A549 (cell line): ENCODE measurements around the gene SAP25. TPM values are rescaled to one million over a fixed set of nuclear protein-coding genes. Genes with fewer than 3 reads are reported as not detected.

Source experiments
- ATAC-seq, 2 experiments: fragments of 200-7000 bp in 1 of 2; fragments of >200 bp in 1 of 2; cut with Nextera tagmentation in 1 of 2; cut with Tn5 transposase in 1 of 2; 3 replicates each; pipeline versions ENCODE4 v1.8.0 to v1.9.1; 2018 to 2020; ENCODE audit warnings: mild to moderate bottlenecking in 1 of 2, moderate library complexity in 1 of 2
- CTCF ChIA-PET: fragments of 300-600 bp; sonication (Branson Sonifier 250); formaldehyde crosslinking; extraction: SDS; loops from one replicate; lab custom pipeline; 2021; ENCODE audit warnings: antibody characterized with exemption, inconsistent platforms; lab: Yijun Ruan, JAX
- POLR2A ChIA-PET: fragments of 350-600 bp; formaldehyde crosslinking; extraction: SDS; loops from one replicate; lab custom pipeline; 2021; ENCODE audit warnings: antibody characterized with exemption, inconsistent platforms; lab: Yijun Ruan, JAX
- DNase-seq, 2 experiments: peaks; one replicate each; pipeline versions ENCODE4 v3.0.0 to v3.0.0-alpha.2; 2011 to 2016; ENCODE audit warnings: low read depth in 1 of 2, low spot score in 1 of 2
- FAIRE-seq: peaks from 2 replicates; lab custom pipeline; 2011; peaks lifted over from hg19 to GRCh38; lab: Jason Lieb, UNC
- H3K27ac ChIP-seq, 2 experiments: fragments of >200 bp; sonication (Bioruptor Twin); formaldehyde crosslinking; 3 replicates each; pipeline ENCODE4 v1.5.1; 2016 to 2017
- H3K4me1 ChIP-seq: fragments of >200 bp; sonication (Bioruptor Twin); formaldehyde crosslinking; 3 replicates; pipeline ENCODE4 v1.6.1; 2016
- H3K4me2 ChIP-seq: fragments of >200 bp; sonication (Bioruptor Twin); formaldehyde crosslinking; 3 replicates; pipeline ENCODE4 v1.6.1; 2016
- H3K4me3 ChIP-seq: fragments of >200 bp; sonication (Bioruptor Twin); formaldehyde crosslinking; 3 replicates; pipeline ENCODE4 v1.5.1; 2016
- H3K9me3 ChIP-seq: fragments of >200 bp; sonication (Bioruptor Twin); formaldehyde crosslinking; 3 replicates; pipeline ENCODE4 v1.6.1; 2016
- CHD4 ChIP-seq: fragments of 200-600 bp; sonication (generic); IDR thresholded peaks from 2 replicates; pipeline ENCODE4 v1.6.1; 2016; ENCODE audit warnings: antibody characterized with exemption, mild to moderate bottlenecking, borderline replicate concordance
- EHF ChIP-seq: fragments of 250-450 bp; sonication (Bioruptor Pico); IDR thresholded peaks from 2 replicates; pipeline ENCODE4 v1.5.0; 2020; ENCODE audit warnings: mild to moderate bottlenecking
- EP300 ChIP-seq, 2 experiments: fragments of >200 bp; sonication (Bioruptor Twin); formaldehyde crosslinking; IDR thresholded peaks; 2 replicates in 1 of 2; 3 replicates in 1 of 2; pipeline ENCODE4 v1.6.1; 2016 to 2017
- FOSL2 ChIP-seq, 2 experiments: fragments of 450-650 bp in 1 of 2; fragments of >200 bp in 1 of 2; sonication (Bioruptor Twin) in 1 of 2; formaldehyde crosslinking; IDR thresholded peaks; 2 replicates each; pipeline versions ENCODE4 v1.5.0 to v1.6.1; 2016 to 2020; ENCODE audit warnings: mild to moderate bottlenecking in 1 of 2, moderate library complexity in 1 of 2
- HDAC2 ChIP-seq: fragments of 200-600 bp; sonication (generic); IDR thresholded peaks from 2 replicates; pipeline ENCODE4 v1.6.1; 2016
- HEYL ChIP-seq: fragments of 250-450 bp; sonication (Bioruptor Pico); IDR thresholded peaks from 2 replicates; pipeline ENCODE4 v1.8.0; 2021; ENCODE audit warnings: mild to moderate bottlenecking, moderate library complexity
- HOXA7 ChIP-seq: fragments of 250-450 bp; sonication (Bioruptor Pico); IDR thresholded peaks from 2 replicates; pipeline ENCODE4 v1.5.0; 2020; ENCODE audit warnings: mild to moderate bottlenecking, moderate library complexity
- HOXB13 ChIP-seq: fragments of 250-450 bp; sonication (Bioruptor Pico); IDR thresholded peaks from 2 replicates; pipeline ENCODE4 v1.5.0; 2020; ENCODE audit warnings: low read depth, mild to moderate bottlenecking, moderate library complexity
- HOXB5 ChIP-seq: fragments of 250-450 bp; sonication (Bioruptor Pico); IDR thresholded peaks from 2 replicates; pipeline ENCODE4 v1.5.0; 2020; ENCODE audit warnings: mild to moderate bottlenecking, moderate library complexity
- JUN ChIP-seq, 2 experiments: fragments of >200 bp; sonication (Bioruptor Twin); formaldehyde crosslinking; IDR thresholded peaks; 2 replicates in 1 of 2; 3 replicates in 1 of 2; pipeline ENCODE4 v1.6.1; 2016 to 2017
- KDM1A ChIP-seq: fragments of 200-600 bp; sonication (generic); IDR thresholded peaks from 2 replicates; pipeline ENCODE4 v1.6.1; 2016; ENCODE audit warnings: low read depth, mild to moderate bottlenecking
- MAFK ChIP-seq: fragments of 450-650 bp; IDR thresholded peaks from 2 replicates; pipeline ENCODE4 v1.6.1; 2014; ENCODE audit not compliant: partially characterized antibody
- MYC ChIP-seq: IDR thresholded peaks from 2 replicates; pipeline ENCODE4 v1.6.1; 2012; ENCODE audit warnings: mild to moderate bottlenecking, inconsistent platforms, low read length, improper control_type of control experiment, borderline replicate concordance
- NPAS2 ChIP-seq: fragments of 250-450 bp; sonication (Bioruptor Pico); IDR thresholded peaks from 2 replicates; pipeline ENCODE4 v1.8.0; 2022; ENCODE audit warnings: mild to moderate bottlenecking, moderate library complexity, borderline replicate concordance
- PBX3 ChIP-seq: IDR thresholded peaks from 2 replicates; pipeline ENCODE4 v1.6.1; 2012
- POLR2A ChIP-seq: IDR thresholded peaks from 2 replicates; pipeline ENCODE4 v1.6.1; 2012; ENCODE audit warnings: mild to moderate bottlenecking, low read length
- POLR2AphosphoS2 ChIP-seq: conservative IDR thresholded peaks from 2 replicates; pipeline ENCODE4 v1.6.1; 2012; ENCODE audit warnings: low read length, improper control_type of control experiment, inconsistent platforms
- RAD21 ChIP-seq, 2 experiments: fragments of >200 bp in 1 of 2; sonication (Bioruptor Twin) in 1 of 2; formaldehyde crosslinking in 1 of 2; IDR thresholded peaks in 1 of 2; conservative IDR thresholded peaks in 1 of 2; 2 replicates in 1 of 2; 3 replicates in 1 of 2; pipeline ENCODE4 v1.6.1; 2012 to 2018; ENCODE audit warnings: inconsistent platforms in 1 of 2
- RARB ChIP-seq: fragments of 250-450 bp; sonication (Bioruptor Pico); IDR thresholded peaks from 2 replicates; pipeline ENCODE4 v1.8.0; 2021; ENCODE audit warnings: mild to moderate bottlenecking, moderate library complexity
- RCOR1 ChIP-seq: fragments of 150-350 bp; IDR thresholded peaks from 2 replicates; pipeline ENCODE4 v1.6.1; 2014; ENCODE audit warnings: antibody characterized with exemption, low read length, low read depth
- RFX5 ChIP-seq: fragments of 450-650 bp; IDR thresholded peaks from 2 replicates; pipeline ENCODE4 v1.7.1; 2014; ENCODE audit warnings: antibody characterized with exemption, mild to moderate bottlenecking, moderate library complexity
- SMC3 ChIP-seq: fragments of >200 bp; sonication (Bioruptor Twin); formaldehyde crosslinking; IDR thresholded peaks from 3 replicates; pipeline ENCODE4 v1.6.1; 2018; ENCODE audit warnings: inconsistent platforms
- SREBF2 ChIP-seq: fragments of 450-650 bp; IDR thresholded peaks from 2 replicates; pipeline ENCODE4 v1.6.1; 2014; ENCODE audit warnings: mild to moderate bottlenecking, moderate library complexity
- ZC3H11A ChIP-seq: fragments of 450-650 bp; IDR thresholded peaks from 2 replicates; pipeline ENCODE4 v1.6.1; 2014; ENCODE audit warnings: antibody characterized with exemption, mild to moderate bottlenecking
- ZNF302 ChIP-seq: fragments of 250-450 bp; sonication (Bioruptor Pico); IDR thresholded peaks from 2 replicates; pipeline ENCODE4 v1.9.0; 2021; ENCODE audit warnings: inconsistent platforms, mild to moderate bottlenecking, moderate library complexity
- ZSCAN20 ChIP-seq: fragments of 250-450 bp; sonication (Bioruptor Pico); IDR thresholded peaks from 2 replicates; pipeline ENCODE4 v1.8.0; 2022; ENCODE audit warnings: mild to moderate bottlenecking, moderate library complexity
- WGBS: methylation state at CpG from one replicate; pipeline ENCODE4 v1.1.6; 2017; ENCODE audit errors: missing lambda C conversion rate; 5-methylcytosine and 5-hydroxymethylcytosine counted together
- polyA plus RNA-seq, 4 experiments: library from polyadenylated mRNA; depleted of rRNA in 3 of 4; stranded (reverse); fragments of >200 nt; fragmentation: RNase III in 1 of 4; extraction: RNeasy Plus Mini Kit Qiagen cat#74134 plus additional on column Dnase treatment in 1 of 4; gene quantifications; 2 replicates in 3 of 4; 3 replicates in 1 of 4; pipeline ENCODE4 v1.2.3, GENCODE V29; 2011 to 2017
- TF ChIP-seq, protein P1 (sequence below): fragments of >200 bp; sonication (Bioruptor Twin); formaldehyde crosslinking; IDR thresholded peaks from 2 replicates; pipeline ENCODE4 v1.6.1; 2016

SAP25 gene
- polyA plus RNA-seq, 2 of the 4 experiments (the other 2 are of a cell fraction), result 0.37 TPM; not detected in 1

- 93% methylated on average over 13 of the region's 13 CpGs for WGBS
- no peaks in the 10 kb centered on the region for H3K9me3 ChIP-seq
- no peak overlapping the region for H3K27ac ChIP-seq
- no peak for TF ChIP-seq EP300 (IDR thresholded peaks at IDR 0.05)
- no peak for TF ChIP-seq SREBF2
- no peak for TF ChIP-seq PBX3
- no peak for TF ChIP-seq HEYL
- no peak for TF ChIP-seq RAD21 (conservative IDR thresholded peaks at IDR 0.05 in 1 of 2, IDR thresholded peaks at IDR 0.05 in 1 of 2)
- TF ChIP-seq POLR2A, result no peak
- no peak for TF ChIP-seq MAFK
- TF ChIP-seq KDM1A, result no peak
- TF ChIP-seq MYC, result no peak
- TF ChIP-seq RFX5, result no peak
- TF ChIP-seq HOXB5 (CRISPR knock-in tag), result no peak
- no peak for TF ChIP-seq NPAS2
- TF ChIP-seq, all 56 proteins: peak for 0
- DNase-seq (no peak), ATAC-seq (no peak), FAIRE-seq (no peak)
- Histone ChIP-seq H3K4me3 (no peak overlapping the region), H3K4me1 (peaks cover 6% of the 10 kb centered on the region; the same call in 1 of the 3 replicates), H3K4me2 (no peak overlapping the region)
- ChIA-PET CTCF (interaction anchor here (1.1 to 4.2 kb wide), 4 partner anchors 16 to 94 kb away, joined by 3 to 32 read pairs (median 4); no protein-coding TSS in a partner anchor), POLR2A (interaction anchor here (2.8 kb wide), 1 partner anchor 9 kb away, joined by 21 read pairs; the partner anchor contains the start of genes FBXO24 and LRCH4)
These were observed 2.8 kb upstream of the SAP25 start for GRCh38 chr7:100576384-100576993.

DNA sequence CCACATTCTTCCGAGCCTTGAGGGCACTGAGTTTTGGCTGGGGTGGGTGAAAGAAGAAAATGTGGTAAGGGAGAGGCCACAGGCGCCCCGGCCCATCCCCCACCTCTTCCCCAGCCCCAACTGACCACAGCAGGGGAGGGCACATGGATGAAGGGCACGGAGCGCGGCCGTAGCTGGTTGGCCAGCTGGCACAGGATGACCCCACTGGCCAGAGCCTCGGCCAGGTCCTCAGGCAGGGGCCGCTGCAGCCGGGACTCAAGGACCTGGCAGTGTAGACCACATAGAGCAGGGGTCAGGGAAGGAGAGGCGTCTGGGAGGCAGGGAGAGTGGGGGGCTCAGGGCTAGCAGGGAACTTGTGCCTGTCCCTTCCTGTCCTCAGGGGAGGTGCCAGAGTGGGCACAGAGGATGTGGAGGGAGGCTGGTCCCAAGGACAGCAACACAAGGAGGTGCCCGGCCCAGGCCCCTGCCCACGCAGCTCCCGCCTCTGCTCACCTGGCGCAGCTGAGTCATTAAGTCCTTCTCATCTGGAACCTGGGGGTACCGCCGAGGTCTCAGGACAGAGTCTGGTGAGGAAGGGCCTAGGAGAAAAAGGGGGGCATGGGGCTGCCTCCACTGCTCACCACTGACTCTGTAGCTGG, 2.2 kb upstream of the SAP25 start:
- 86% methylated on average over 16 of the region's 17 CpGs for WGBS
- no peaks in the 10 kb centered on the region for H3K9me3 ChIP-seq
- TF ChIP-seq HDAC2 (no peak), ZNF302 (CRISPR knock-in tag) (no peak), JUN (IDR thresholded peaks at IDR 0.05) (no peak), HOXA7 (no peak), EHF (CRISPR knock-in tag) (no peak), HEYL (no peak), ZSCAN20 (no peak), POLR2AphosphoS2 (no peak), HOXB5 (CRISPR knock-in tag) (no peak), SMC3 (no peak)
- TF ChIP-seq, all 56 proteins: peak for 0
- ChIA-PET CTCF (interaction anchor here (1.6 to 4.2 kb wide), 2 partner anchors 15 to 31 kb away, joined by 4 to 32 read pairs; no protein-coding TSS in a partner anchor), POLR2A (interaction anchor here (2.8 kb wide), 1 partner anchor 10 kb away, joined by 21 read pairs; the partner anchor contains the start of genes FBXO24 and LRCH4)
- ATAC-seq (no peak), DNase-seq (no peak), FAIRE-seq (no peak)
- peaks cover 9% of the 10 kb centered on the region; the same call in 1 of the 3 replicates for H3K4me1 ChIP-seq
- H3K4me2 ChIP-seq, result no peak overlapping the region
- H3K4me3 ChIP-seq, result no peak overlapping the region
- no peak overlapping the region for H3K27ac ChIP-seq

DNA sequence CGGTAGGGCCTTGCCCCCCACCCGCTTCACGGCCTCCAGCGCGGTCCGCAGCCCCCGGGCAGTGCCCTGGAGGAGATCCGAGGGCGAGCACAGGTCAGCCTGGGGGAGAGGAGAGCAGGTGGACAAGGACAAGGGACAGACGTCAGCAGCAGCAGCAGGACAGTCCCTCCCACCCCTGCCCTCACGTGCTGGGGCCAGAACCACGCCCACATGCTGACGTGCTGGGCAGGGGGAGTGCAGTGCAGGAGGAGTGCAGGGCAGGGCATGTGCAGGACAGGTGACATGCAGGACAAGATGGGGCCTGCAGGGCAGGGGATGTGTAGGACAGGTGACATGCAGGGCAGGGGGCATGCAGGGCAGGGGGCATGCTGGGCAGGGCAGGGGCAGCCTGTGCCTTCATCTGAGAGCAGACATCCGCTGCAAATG, 1.5 kb upstream of the SAP25 start:
- POLR2A ChIA-PET, result no interaction called here
- Histone ChIP-seq H3K27ac (no peak overlapping the region), H3K9me3 (no peaks in the 10 kb centered on the region), H3K4me2 (no peak overlapping the region), H3K4me3 (no peak overlapping the region), H3K4me1 (peaks cover 9% of the 10 kb centered on the region; the same call in 1 of the 3 replicates)
- no peak for DNase-seq
- whole genome bisulfite sequencing, result 86% methylated on average over 14 of the region's 14 CpGs
- CTCF ChIA-PET, result interaction anchor here (0.6 to 2.9 kb wide), 2 partner anchors 11 to 110 kb away, joined by 3 to 15 read pairs; no protein-coding TSS in a partner anchor
- TF ChIP-seq FOSL2 (IDR thresholded peaks at IDR 0.05), result no peak
- no peak for TF ChIP-seq FOSL2 (CRISPR knock-in tag; IDR thresholded peaks at IDR 0.05)
- TF ChIP-seq HOXA7, result no peak
- TF ChIP-seq, protein P1, sequence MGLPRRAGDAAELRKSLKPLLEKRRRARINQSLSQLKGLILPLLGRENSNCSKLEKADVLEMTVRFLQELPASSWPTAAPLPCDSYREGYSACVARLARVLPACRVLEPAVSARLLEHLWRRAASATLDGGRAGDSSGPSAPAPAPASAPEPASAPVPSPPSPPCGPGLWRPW, result no peak
- TF ChIP-seq CHD4, result no peak
- TF ChIP-seq ZSCAN20, result no peak
- TF ChIP-seq RARB (CRISPR knock-in tag), result no peak
- no peak for TF ChIP-seq ZC3H11A
- no peak for TF ChIP-seq HOXB13 (CRISPR knock-in tag)
- TF ChIP-seq JUN (IDR thresholded peaks at IDR 0.05), result no peak
- no peak for TF ChIP-seq RCOR1
- FAIRE-seq, result no peak
- no peak for ATAC-seq
